GM18517 (cell line): ENCODE results near the gene TLE3.
"Not testable (repeated sequence)": the region's sequence is repeated elsewhere in the genome, so short reads cannot be mapped to it uniquely, and the experiment has no call there.

Experiments
- ATAC-seq: cut with Tn5 transposase; IDR thresholded peaks from one replicate; pipeline ENCODE4 v1.9.1; 2021; ENCODE audit warnings: mild to moderate bottlenecking, moderate library complexity; ENCODE audit not compliant: unreplicated experiment

TLE3 gene

GRCh38 chr15:70097321-70098152 is at the start of gene TLE3:
TSS of gene TLE3 (minus strand) at chr15:70097917. CDS start at chr15:70096798, 1,119 bp downstream.
- ATAC-seq = peak; percentile 60

GRCh38 chr15:70147178-70147760 is 49.6 kb upstream of the TLE3 start:
- ATAC-seq = no peak

GRCh38 chr15:70146771-70147170 is 49.1 kb upstream of the TLE3 start:
- ATAC-seq = no peak

DNA sequence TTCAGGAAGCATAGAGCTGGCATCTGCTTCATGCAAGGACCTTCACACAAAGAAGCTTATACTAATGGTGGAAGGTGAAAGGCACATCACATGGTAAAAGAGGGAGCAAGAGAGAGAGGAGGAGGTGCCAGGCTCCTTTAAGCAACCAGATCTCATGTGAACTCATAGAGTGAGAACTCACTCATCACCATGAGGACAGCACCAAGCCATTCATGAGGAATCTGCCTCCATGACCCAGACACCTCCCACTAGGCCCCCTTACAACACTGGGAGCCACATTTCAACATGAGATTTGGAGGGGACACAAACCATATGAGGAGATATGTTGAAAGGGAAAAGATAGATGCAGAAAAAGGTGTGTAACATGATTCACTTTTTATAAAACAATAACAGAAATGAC is 48.4 kb upstream of the TLE3 start:
- ATAC-seq = no peak

- ATAC-seq = no peak
Measured at GRCh38 chr15:70145261-70145660, 47.5 kb upstream of the TLE3 start.

DNA sequence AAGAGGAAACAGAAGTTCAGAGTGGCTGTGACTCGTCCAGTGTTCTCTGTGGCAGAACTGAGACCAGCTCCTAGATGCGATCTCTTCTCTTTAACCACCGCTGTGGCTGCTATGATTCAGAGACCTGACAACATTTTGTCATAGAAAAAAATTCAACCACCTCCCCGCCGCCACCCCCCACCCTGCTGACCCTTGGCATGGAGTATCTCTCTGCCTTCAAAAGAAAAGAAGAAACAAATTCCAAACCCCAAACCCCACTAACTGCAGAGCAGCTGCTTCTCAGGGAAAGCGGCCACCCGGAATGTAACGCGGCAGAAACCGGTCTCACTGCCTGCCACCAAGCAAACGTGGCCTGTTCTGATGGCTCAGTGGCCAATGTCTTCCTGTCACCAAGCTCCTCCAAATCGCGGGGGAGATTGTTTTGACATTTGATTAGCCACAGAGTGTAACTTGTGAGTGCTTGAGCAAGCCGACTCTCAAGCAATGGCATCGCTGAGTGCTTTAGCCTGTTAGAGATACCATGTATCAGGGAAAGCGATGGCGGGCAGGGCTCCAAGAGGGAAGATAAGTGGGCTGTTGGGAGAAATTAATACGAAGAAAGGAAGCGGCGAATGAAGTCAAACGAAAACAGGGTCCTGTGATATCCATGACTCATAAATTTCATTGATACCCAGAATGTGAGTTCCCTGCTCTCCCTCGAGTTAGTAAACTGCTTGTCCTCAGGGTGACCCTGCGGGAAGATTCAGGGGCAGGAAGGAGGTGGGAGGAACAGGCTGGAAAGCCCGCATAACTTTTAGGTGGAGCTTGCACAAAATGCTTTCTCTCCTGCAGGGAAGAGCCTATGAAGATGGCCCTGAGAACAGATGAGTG is 44.8 kb upstream of the TLE3 start:
- no peak for ATAC-seq

DNA sequence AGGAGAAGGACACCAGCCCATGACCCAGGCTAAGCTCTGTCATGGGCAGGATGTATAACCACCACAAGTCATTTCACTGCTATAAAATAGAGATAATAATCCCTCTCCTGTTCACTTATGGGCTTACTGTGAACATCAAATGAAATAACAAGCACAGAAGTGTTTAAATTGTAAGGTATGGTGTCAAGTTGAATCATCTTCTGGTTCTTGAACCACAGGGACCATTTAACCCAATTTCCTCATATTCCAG is 44.3 kb upstream of the TLE3 start:
- no peak for ATAC-seq

- no peak for ATAC-seq
Measured at GRCh38 chr15:70141376-70142071, 43.8 kb upstream of the TLE3 start.

- no peak for ATAC-seq
Measured at GRCh38 chr15:70140543-70141375, 43.0 kb upstream of the TLE3 start.

GRCh38 chr15:70140025-70140542 is 42.4 kb upstream of the TLE3 start:
- no peak for ATAC-seq

DNA sequence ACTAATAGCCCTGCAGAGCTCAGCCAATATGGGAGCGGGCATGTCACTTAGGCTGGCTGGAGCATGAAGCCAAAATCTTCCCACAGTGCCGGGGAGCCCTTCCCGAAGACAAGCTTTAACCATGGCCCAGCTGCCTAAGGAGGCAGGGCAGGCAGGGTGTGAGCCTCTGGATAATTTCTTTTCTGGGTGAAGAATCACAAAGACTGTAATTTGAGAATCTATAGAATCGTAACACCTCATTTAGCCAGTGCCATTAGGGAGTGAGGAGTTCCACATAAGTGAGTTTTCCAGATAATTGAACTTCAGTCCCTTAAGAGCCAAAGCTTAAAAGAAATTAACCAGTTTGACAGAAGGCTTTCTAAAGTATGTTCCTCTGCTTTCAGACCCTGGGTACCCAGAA is 40.2 kb upstream of the TLE3 start:
- ATAC-seq = no peak

DNA sequence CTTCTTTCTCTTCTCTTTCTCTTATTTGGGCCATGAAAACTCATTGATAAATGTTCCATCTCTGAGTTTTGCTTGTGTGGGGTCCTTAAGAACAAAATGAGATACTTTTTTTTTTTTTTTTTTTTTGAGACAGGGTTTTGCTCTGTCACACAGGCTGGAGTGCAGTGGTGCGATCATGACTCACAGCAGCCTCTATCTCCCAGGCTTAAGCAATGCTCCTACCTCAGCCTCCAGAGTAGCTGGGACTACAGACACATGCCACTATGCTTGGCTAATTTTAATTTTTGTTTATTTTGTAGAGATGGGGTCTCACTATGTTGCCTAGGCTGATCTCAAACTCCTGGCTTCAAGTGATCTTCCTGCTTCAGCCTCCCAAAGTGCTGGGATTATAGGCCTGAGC is 39.3 kb upstream of the TLE3 start:
- not testable (repeated sequence) for ATAC-seq

- ATAC-seq = no peak
Measured at GRCh38 chr15:70133781-70134421, 36.2 kb upstream of the TLE3 start.

DNA sequence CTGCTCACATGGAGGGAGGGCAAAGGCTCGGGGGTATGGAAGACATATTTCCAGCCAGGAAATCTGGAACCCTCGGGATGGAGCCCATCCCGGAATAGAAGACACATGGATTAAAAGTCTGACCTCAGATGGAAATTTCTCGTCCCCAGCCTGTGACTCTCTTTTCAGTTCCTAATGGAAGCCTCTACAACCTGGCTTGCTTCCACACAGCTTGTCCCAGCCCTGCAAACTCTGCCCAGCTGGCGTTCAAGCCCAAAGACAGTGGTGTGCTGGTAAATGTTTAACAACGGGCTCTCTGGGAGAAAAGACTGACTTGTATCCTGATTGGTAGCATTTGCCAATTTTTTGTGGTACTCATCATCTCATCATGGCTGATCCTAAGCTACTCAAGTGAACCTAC is 35.6 kb upstream of the TLE3 start:
- ATAC-seq = no peak

- no peak for ATAC-seq
Measured at GRCh38 chr15:70132571-70132970, 34.9 kb upstream of the TLE3 start.

DNA sequence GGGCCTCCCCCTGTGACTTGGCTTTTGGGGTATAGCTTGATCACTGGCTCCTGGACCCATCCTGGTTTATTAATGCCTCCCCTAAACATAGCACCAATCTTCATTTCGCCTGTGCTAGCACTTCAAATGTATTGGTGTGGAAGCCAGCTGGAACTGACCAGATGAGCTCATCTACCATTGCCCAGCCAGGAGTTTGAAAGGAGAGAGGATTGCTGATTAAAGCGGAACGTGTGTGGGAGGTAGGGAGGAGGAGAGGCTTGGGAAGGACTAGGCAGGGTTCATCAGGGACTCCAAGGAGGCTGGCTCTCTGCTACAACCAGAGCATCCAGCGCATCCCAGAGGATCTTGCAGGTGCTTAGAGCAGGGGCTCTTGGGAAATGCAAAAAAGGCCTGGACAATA is 34.4 kb upstream of the TLE3 start:
- ATAC-seq = no peak

DNA sequence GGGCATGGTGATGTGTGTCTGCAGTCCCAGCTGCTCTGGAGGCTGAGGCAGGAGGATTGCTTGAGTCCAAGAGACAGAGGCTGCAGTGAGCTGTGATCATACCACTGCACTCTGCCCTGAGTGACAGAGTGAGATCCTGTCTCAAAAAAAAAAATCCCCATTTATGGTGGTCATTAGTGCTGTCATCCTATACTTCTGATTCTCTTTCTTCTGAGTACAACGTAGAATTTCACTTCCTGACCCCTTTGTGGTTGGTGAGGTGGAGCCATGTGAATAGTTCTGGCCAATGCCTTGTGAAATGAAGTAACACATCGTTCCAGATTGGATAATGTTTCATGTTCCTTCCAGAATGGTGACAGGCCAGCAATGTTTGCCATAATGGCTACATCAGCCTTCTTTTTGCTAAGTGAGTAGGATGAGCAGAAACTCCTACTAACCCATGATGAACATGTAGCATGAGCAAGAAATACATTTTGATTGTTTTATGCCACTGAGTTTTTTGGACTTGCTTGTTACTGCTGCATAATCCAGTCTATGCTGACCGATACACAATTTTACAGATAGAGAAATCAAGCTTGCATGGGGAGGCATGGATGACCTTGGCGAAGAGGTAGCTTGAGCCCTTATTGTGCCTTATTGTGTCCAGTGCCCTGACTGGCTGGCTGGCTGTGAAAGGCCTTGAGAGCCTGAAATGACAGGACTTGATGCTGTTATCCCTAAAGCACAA is 30.9 kb upstream of the TLE3 start:
- ATAC-seq = no peak

GRCh38 chr15:70127770-70128413 is 30.2 kb upstream of the TLE3 start:
- ATAC-seq = no peak
